ENCODE data around the gene GRM1. TPM values are rescaled to one million over a fixed set of nuclear protein-coding genes. Genes with fewer than 3 reads are reported as not detected.
A peak's percentile ranks its signal among the peaks of the same experiment; 100 is the strongest.

Gene GRM1
- total and polyA plus RNA-seq, 9 of the 15 experiments (the other 6 are each of a cell fraction or from before 2014, with no cell fraction given): not detected

GRCh38 chr6:146381486-146381885 lies 352.6 kb downstream of the GRM1 start:
- Histone ChIP-seq H3K79me2 (ENCODE audit: control insufficient read depth, insufficient read depth, low read length) (no peaks in the 10 kb centered on the region), H4K20me1 (replicated peaks; ENCODE audit: control insufficient read depth, insufficient read depth, low read length) (no peaks in the 10 kb centered on the region), H3K4me2 (ENCODE audit: insufficient read depth, low read length) (no peak overlapping the region), H2AFZ (ENCODE audit: low read depth, low read length) (no peak overlapping the region), H3K4me3 (no peak overlapping the region), H3K36me3 (ENCODE audit: control insufficient read depth, insufficient read depth, low read length) (no peaks in the 10 kb centered on the region), H3K9me1 (ENCODE audit: control insufficient read depth, insufficient read depth, low read length) (no peaks in the 10 kb centered on the region), H3K9ac (ENCODE audit: insufficient read depth in 1 of 2, low read depth in 2 of 2, low read length in 2 of 2) (no peak overlapping the region), H3K9me3 (replicated peaks; ENCODE audit: control insufficient read depth, insufficient read depth, low read depth, low read length) (peaks cover 2% of the 10 kb centered on the region; the same call in 1 of the 2 replicates), H3K4me1 (replicated peaks in 1 of 2; ENCODE audit: control insufficient read depth in 2 of 2, insufficient read depth in 2 of 2, low read length in 2 of 2) (no peaks in the 10 kb centered on the region), H3K27ac (ENCODE audit: extremely low read depth, low read depth, low read length) (no peak overlapping the region), H3K27me3 (ENCODE audit: control insufficient read depth in 2 of 2, insufficient read depth in 2 of 2, low read length in 2 of 2) (no peaks in the 10 kb centered on the region)
- ATAC-seq (no peak), DNase-seq (ENCODE audit: extremely low read depth in 1 of 4, low spot score in 3 of 4) (no peak), FAIRE-seq (no peak)
- intact Hi-C loops (cut with micrococcal nuclease): no loop called here
- ChIA-PET CTCF (ENCODE audit: low intra/inter-chr PET ratio) (no interaction called here), POLR2A (no interaction called here)
- in situ Hi-C loops (cut with MboI): no loop called here
- no TSS peak for BruUV-seq (replicated peaks)
- WGBS (ENCODE audit: insufficient coverage, low coverage, missing lambda C conversion rate): 1% methylated on average over 3 of the region's 3 CpGs
- TF ChIP-seq PHB2 (IDR thresholded peaks at IDR 0.05; ENCODE audit: low read depth): no peak
- no peak for TF ChIP-seq ZZZ3 (IDR thresholded peaks at IDR 0.05)
- TF ChIP-seq, protein P1, sequence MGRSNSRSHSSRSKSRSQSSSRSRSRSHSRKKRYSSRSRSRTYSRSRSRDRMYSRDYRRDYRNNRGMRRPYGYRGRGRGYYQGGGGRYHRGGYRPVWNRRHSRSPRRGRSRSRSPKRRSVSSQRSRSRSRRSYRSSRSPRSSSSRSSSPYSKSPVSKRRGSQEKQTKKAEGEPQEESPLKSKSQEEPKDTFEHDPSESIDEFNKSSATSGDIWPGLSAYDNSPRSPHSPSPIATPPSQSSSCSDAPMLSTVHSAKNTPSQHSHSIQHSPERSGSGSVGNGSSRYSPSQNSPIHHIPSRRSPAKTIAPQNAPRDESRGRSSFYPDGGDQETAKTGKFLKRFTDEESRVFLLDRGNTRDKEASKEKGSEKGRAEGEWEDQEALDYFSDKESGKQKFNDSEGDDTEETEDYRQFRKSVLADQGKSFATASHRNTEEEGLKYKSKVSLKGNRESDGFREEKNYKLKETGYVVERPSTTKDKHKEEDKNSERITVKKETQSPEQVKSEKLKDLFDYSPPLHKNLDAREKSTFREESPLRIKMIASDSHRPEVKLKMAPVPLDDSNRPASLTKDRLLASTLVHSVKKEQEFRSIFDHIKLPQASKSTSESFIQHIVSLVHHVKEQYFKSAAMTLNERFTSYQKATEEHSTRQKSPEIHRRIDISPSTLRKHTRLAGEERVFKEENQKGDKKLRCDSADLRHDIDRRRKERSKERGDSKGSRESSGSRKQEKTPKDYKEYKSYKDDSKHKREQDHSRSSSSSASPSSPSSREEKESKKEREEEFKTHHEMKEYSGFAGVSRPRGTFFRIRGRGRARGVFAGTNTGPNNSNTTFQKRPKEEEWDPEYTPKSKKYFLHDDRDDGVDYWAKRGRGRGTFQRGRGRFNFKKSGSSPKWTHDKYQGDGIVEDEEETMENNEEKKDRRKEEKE (IDR thresholded peaks at IDR 0.05; ENCODE audit: borderline replicate concordance in 1 of 2, control insufficient read depth in 1 of 2, low read depth in 2 of 2, low read length in 1 of 2): no peak
- no peak for TF ChIP-seq TBP (optimal IDR thresholded peaks at IDR 0.05; ENCODE audit: low read depth, low read length)
- no peak for TF ChIP-seq TCF7L2 (IDR thresholded peaks at IDR 0.05; ENCODE audit: low read depth, low read length)
- TF ChIP-seq CTCF (IDR thresholded peaks at IDR 0.05 in 2 of 3, conservative IDR thresholded peaks at IDR 0.05 in 1 of 3; ENCODE audit: insufficient read depth in 2 of 3, low read depth in 1 of 3, low read length in 3 of 3): peak in 1 of 3 experiments; percentile 12; a peak in 1 of 6 replicates
- no peak for TF ChIP-seq ZFX (CRISPR knock-in tag; IDR thresholded peaks at IDR 0.05)
- no peak for TF ChIP-seq BRD9 (IDR thresholded peaks at IDR 0.05; ENCODE audit: low read depth, partially characterized antibody)
- TF ChIP-seq RAD21 (CRISPR knock-in tag; conservative IDR thresholded peaks at IDR 0.05 in 1 of 2, IDR thresholded peaks at IDR 0.05 in 1 of 2): peak; percentile 40 to 47
- TF ChIP-seq ETS2 (tag; IDR thresholded peaks at IDR 0.05; ENCODE audit: borderline replicate concordance, poor library complexity, severe bottlenecking): no peak
